ENCODE results near the gene VWA8. TPM values are rescaled to one million over a fixed set of nuclear protein-coding genes. Genes with fewer than 3 reads are reported as not detected.

The VWA8 gene
- total RNA-seq, 1 experiment from 2014 or later, result 9.9 TPM

- DNase-seq (ENCODE audit: low read depth), result no peak
- in situ Hi-C loops (cut with HindIII; ENCODE audit: low pct_unique_long_range_greater_than_20kb, low sequenced_read_pairs), result no loop called here
These were observed 355.3 kb downstream of the VWA8 start for GRCh38 chr13:41605319-41606285.

- peak; percentile 60 for DNase-seq (ENCODE audit: low read depth)
- in situ Hi-C loops (cut with HindIII; ENCODE audit: low pct_unique_long_range_greater_than_20kb, low sequenced_read_pairs), result no loop called here
These were observed 357.0 kb downstream of the VWA8 start for GRCh38 chr13:41603917-41604316.

GRCh38 chr13:41601718-41602445 is 359.0 kb downstream of the VWA8 start:
- no peak for DNase-seq (ENCODE audit: low read depth)
- in situ Hi-C loops (cut with HindIII; ENCODE audit: low pct_unique_long_range_greater_than_20kb, low sequenced_read_pairs), result no loop called here

GRCh38 chr13:41599619-41600018 is 361.3 kb downstream of the VWA8 start:
- in situ Hi-C loops (cut with HindIII; ENCODE audit: low pct_unique_long_range_greater_than_20kb, low sequenced_read_pairs), result no loop called here
- no peak for DNase-seq (ENCODE audit: low read depth)

GRCh38 chr13:41597348-41598041 is 363.4 kb downstream of the VWA8 start:
- in situ Hi-C loops (cut with HindIII; ENCODE audit: low pct_unique_long_range_greater_than_20kb, low sequenced_read_pairs), result no loop called here
- no peak for DNase-seq (ENCODE audit: low read depth)

GRCh38 chr13:41596190-41596589 is 364.7 kb downstream of the VWA8 start:
- in situ Hi-C loops (cut with HindIII; ENCODE audit: low pct_unique_long_range_greater_than_20kb, low sequenced_read_pairs), result no loop called here
- DNase-seq (ENCODE audit: low read depth), result no peak

GRCh38 chr13:41595298-41595697 is 365.6 kb downstream of the VWA8 start:
- in situ Hi-C loops (cut with HindIII; ENCODE audit: low pct_unique_long_range_greater_than_20kb, low sequenced_read_pairs), result no loop called here
- DNase-seq (ENCODE audit: low read depth), result no peak

- in situ Hi-C loops (cut with HindIII; ENCODE audit: low pct_unique_long_range_greater_than_20kb, low sequenced_read_pairs), result no loop called here
- DNase-seq (ENCODE audit: low read depth), result no peak
These were observed 370.3 kb downstream of the VWA8 start for GRCh38 chr13:41590643-41591042.

- in situ Hi-C loops (cut with HindIII; ENCODE audit: low pct_unique_long_range_greater_than_20kb, low sequenced_read_pairs), result no loop called here
- DNase-seq (ENCODE audit: low read depth), result no peak
These were observed 370.8 kb downstream of the VWA8 start for GRCh38 chr13:41590122-41590521.

GRCh38 chr13:41589434-41589833 is 371.5 kb downstream of the VWA8 start:
- in situ Hi-C loops (cut with HindIII; ENCODE audit: low pct_unique_long_range_greater_than_20kb, low sequenced_read_pairs), result no loop called here
- no peak for DNase-seq (ENCODE audit: low read depth)

GRCh38 chr13:41588899-41589298 is 372.0 kb downstream of the VWA8 start:
- in situ Hi-C loops (cut with HindIII; ENCODE audit: low pct_unique_long_range_greater_than_20kb, low sequenced_read_pairs), result no loop called here

GRCh38 chr13:41588448-41588847 is 372.5 kb downstream of the VWA8 start:
- in situ Hi-C loops (cut with HindIII; ENCODE audit: low pct_unique_long_range_greater_than_20kb, low sequenced_read_pairs), result no loop called here

More at GRCh38 chr13:41588899-41589298, 372.0 kb downstream of the VWA8 start:
- peak; percentile 72 for DNase-seq (ENCODE audit: low read depth)

GRCh38 chr13:41587490-41587889 is 373.4 kb downstream of the VWA8 start:
- in situ Hi-C loops (cut with HindIII; ENCODE audit: low pct_unique_long_range_greater_than_20kb, low sequenced_read_pairs), result no loop called here
- no peak for DNase-seq (ENCODE audit: low read depth)

More at GRCh38 chr13:41588448-41588847, 372.5 kb downstream of the VWA8 start:
- no peak for DNase-seq (ENCODE audit: low read depth)

- DNase-seq (ENCODE audit: low read depth), result no peak
- in situ Hi-C loops (cut with HindIII; ENCODE audit: low pct_unique_long_range_greater_than_20kb, low sequenced_read_pairs), result no loop called here
These were observed 374.7 kb downstream of the VWA8 start for GRCh38 chr13:41586216-41586615.

GRCh38 chr13:41582027-41582463 is 378.9 kb downstream of the VWA8 start:
- no peak for DNase-seq (ENCODE audit: low read depth)
- in situ Hi-C loops (cut with HindIII; ENCODE audit: low pct_unique_long_range_greater_than_20kb, low sequenced_read_pairs), result no loop called here

- no peak for DNase-seq (ENCODE audit: low read depth)
- in situ Hi-C loops (cut with HindIII; ENCODE audit: low pct_unique_long_range_greater_than_20kb, low sequenced_read_pairs), result no loop called here
These were observed 380.6 kb downstream of the VWA8 start for GRCh38 chr13:41580345-41580744.

GRCh38 chr13:41579881-41580280 is 381.0 kb downstream of the VWA8 start:
- in situ Hi-C loops (cut with HindIII; ENCODE audit: low pct_unique_long_range_greater_than_20kb, low sequenced_read_pairs), result no loop called here
- no peak for DNase-seq (ENCODE audit: low read depth)

GRCh38 chr13:41579168-41579567 is 381.7 kb downstream of the VWA8 start:
- DNase-seq (ENCODE audit: low read depth), result no peak
- in situ Hi-C loops (cut with HindIII; ENCODE audit: low pct_unique_long_range_greater_than_20kb, low sequenced_read_pairs), result no loop called here

- no peak for DNase-seq (ENCODE audit: low read depth)
- in situ Hi-C loops (cut with HindIII; ENCODE audit: low pct_unique_long_range_greater_than_20kb, low sequenced_read_pairs), result no loop called here
These were observed 382.5 kb downstream of the VWA8 start for GRCh38 chr13:41578371-41578770.
